CD4-positive, alpha-beta T cell treated with Interleukin-12 subunit alpha and Interleukin-12 subunit beta, for 1 hour (primary cell): ENCODE measurements around the gene CCDC88A.
"Not testable (repeated sequence)": the region's sequence is repeated elsewhere in the genome, so short reads cannot be mapped to it uniquely, and the experiment has no call there.

ENCODE experiments used
- DNase-seq: peaks from one replicate; pipeline ENCODE4 v3.0.0-alpha.2; 2020

CCDC88A gene, protein sequence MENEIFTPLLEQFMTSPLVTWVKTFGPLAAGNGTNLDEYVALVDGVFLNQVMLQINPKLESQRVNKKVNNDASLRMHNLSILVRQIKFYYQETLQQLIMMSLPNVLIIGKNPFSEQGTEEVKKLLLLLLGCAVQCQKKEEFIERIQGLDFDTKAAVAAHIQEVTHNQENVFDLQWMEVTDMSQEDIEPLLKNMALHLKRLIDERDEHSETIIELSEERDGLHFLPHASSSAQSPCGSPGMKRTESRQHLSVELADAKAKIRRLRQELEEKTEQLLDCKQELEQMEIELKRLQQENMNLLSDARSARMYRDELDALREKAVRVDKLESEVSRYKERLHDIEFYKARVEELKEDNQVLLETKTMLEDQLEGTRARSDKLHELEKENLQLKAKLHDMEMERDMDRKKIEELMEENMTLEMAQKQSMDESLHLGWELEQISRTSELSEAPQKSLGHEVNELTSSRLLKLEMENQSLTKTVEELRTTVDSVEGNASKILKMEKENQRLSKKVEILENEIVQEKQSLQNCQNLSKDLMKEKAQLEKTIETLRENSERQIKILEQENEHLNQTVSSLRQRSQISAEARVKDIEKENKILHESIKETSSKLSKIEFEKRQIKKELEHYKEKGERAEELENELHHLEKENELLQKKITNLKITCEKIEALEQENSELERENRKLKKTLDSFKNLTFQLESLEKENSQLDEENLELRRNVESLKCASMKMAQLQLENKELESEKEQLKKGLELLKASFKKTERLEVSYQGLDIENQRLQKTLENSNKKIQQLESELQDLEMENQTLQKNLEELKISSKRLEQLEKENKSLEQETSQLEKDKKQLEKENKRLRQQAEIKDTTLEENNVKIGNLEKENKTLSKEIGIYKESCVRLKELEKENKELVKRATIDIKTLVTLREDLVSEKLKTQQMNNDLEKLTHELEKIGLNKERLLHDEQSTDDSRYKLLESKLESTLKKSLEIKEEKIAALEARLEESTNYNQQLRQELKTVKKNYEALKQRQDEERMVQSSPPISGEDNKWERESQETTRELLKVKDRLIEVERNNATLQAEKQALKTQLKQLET (N-terminal part only)

DNA sequence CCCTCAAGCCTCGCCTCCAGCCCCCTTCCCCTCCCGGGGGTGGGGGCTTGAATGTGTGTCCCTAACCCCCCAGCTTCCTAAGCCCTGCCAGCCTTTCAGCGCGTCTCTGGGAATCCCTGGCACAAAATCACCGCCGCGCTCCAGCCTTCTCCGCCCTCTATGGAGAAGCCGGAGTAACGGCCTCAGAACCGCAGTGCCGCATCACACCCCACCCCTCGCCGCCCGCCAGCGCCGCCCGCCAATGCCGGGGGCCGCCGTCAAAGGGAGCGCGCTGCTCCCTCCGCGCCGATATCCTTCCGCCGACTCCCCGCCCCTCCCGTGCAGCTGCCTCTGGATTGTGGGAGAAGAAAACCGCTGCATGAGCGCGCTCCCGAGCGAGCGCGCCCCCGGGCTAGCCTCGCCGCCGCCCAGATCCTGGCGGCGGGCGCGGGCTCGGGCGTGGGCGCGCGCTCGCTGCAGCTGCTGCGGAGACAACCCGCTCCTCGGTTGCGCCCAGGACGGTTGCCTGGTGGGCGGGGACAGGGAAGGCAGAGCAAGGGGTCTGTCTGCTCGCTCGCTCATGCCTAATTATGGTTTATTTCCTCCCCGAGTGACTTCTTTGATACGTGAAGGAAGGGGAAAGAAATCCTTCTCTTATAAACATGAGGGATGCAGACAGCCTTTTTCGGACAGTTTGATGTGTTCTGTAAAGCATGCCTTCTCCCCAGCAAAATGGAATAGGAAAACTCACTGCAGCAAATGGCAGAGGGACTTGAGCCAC is at the start of gene CCDC88A:
TSS of gene CCDC88A (minus strand) at position 178 of the 760 bp plus-strand sequence. CDS start 777 bp downstream, outside the sequence.
- DNase-seq, result peak; percentile 93

DNA sequence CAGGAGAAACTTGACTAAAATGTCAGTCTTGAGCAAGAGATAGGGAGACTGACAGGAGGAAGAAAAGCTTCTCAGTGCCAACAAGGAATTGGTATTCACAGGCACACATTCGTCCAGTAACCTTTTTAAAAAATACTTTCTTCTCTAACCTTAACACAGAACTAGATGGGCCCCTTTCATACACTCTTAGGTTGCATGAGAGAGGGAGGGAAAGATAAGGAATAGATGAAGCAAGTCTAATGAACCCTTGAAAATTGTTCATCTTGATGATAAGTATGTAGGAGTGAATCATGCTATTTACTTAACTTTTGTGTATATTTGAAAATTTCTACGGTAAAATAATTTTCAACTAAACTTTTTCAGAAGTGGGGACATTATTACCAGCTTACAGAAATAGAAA is 42.0 kb upstream of the CCDC88A start:
- DNase-seq, result no peak

DNA sequence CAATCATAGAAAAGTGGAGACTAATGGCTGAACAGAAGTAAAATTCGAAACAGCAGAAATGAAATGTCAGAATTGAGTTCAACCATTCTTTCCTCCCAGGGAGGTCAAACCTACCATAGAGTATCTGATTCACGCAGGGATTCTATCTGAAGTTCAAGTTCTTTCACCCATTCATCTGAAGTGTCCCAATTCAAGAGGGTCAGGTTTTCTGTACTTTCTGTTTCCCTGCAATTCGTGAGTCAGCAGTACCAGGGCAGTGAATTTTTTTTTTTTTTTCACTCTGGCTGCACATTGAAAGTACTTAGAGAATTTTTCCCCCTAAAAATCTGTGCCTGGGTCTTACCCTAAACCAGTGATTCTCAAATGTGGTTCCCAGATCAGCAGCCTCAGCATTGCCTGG is 40.9 kb upstream of the CCDC88A start:
- no peak for DNase-seq

DNA sequence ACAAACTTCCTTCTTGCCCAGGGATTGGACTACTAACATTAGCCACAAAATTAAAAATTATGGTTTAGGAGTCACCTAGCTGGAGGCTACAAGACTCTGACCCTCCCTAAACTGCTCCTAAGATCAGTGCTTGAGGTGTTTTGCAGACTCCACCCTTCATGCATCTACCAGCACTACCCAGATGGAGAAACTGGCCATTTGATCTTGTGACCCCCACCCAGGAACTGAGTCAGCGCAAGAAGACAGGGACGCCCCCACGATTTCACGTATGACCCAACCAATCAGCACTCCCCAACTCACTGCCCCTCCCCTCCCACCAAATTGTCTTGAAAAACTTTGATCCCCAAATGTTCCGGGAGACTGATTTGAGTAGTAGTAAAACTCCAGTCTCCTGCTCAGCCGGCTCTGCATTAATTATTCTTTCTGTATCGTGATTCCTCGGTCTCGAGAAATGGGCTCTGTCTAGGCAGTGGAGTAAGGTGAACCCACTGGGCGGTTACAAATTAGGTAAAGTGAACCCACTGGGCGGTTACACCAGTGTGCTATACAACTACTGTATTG is 40.1 kb upstream of the CCDC88A start:
- DNase-seq, result no peak

DNA sequence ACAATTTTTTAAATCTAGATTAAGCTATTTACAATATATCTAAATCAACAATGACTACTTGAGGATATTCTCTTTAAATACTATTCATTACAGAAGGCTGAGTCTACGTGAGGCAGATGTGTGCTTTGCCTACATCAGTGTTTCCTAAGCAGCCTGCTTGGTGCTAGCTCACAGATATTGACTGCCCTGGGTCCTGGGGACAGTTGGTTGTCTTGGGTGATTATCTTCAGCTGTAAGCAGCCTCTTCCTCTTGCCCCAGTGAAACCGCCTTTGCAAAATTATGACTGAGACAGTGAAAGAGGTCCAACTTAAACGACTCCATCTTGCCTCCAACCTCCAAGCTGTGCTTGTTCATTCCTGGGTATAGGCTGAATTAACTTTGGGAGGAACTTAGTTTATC is 39.6 kb upstream of the CCDC88A start:
- no peak for DNase-seq

DNA sequence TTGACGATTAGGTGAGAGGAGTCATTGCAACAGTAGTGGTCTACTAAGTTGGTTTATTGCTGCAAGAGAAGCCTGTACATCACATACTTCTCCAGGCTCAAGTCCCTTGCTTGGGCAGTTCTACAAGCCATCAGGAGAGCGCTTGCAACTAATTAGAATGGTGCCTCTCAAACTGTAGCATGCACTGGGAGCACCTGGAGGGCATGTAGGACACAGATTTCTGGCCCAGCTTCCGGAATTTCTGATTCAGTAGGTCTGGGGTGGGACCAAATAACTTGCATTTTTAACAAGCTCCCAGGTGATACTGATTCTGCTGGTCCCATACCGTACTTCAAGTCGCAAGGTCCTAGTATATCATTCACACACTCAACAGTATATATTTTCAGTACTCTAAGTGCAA is 34.5 kb upstream of the CCDC88A start:
- DNase-seq, result no peak

DNA sequence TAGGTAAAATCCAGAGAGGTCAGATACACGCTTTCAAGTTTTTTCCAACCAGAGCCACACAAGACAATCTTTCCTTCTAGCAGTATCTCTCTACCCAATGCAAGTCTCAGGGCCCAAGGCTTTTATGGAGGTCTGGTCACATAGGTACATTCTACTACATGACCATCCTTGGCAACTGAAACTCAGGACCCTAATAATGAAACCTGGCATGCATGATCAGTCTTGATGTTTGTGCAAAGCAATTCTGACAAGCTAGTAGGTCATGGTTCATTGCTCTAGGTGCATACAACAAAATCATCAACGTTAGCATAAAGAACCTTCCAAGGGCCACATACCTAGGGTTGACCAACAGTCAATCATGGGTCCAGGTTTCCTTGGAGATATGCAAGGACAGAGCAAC is 33.2 kb upstream of the CCDC88A start:
- DNase-seq, result no peak

DNA sequence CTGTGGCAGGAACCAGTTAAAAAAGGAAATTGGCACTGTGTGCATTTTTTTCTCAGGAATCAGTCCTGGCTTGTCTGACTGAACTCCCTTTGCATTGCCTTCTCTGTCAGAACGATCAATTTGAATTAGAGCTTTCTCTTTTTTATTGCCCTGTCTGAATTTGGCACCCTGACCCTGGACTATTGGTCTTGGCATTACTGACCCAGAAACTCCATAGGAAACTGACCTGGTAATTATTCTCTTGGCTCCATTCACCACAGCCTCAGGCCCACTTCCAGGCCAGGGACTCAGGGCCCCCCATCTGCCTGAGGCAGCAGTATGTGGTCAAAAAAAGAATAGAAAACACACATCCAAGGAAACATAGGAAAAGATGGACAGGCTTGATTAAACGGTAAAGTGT is 32.0 kb upstream of the CCDC88A start:
- no peak for DNase-seq

DNA sequence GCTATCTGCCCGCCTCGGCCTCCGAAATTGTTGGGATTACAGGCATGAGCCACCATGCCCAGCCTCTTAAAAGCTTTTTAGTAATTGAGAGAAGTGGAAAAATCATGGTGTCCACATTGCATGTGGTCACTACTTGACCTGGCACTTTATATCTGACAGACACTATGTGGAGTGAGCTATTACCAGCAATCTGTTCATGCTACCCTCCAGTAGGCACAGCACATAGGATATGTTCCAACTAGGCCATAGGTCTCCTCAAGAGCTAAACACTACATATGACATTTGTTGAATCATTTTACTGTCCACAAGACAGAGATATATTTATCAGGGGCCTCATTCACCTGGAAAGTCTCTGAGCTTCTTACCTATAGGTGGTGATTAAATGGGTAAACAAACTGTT is 30.4 kb upstream of the CCDC88A start:
- not testable (repeated sequence) for DNase-seq

DNA sequence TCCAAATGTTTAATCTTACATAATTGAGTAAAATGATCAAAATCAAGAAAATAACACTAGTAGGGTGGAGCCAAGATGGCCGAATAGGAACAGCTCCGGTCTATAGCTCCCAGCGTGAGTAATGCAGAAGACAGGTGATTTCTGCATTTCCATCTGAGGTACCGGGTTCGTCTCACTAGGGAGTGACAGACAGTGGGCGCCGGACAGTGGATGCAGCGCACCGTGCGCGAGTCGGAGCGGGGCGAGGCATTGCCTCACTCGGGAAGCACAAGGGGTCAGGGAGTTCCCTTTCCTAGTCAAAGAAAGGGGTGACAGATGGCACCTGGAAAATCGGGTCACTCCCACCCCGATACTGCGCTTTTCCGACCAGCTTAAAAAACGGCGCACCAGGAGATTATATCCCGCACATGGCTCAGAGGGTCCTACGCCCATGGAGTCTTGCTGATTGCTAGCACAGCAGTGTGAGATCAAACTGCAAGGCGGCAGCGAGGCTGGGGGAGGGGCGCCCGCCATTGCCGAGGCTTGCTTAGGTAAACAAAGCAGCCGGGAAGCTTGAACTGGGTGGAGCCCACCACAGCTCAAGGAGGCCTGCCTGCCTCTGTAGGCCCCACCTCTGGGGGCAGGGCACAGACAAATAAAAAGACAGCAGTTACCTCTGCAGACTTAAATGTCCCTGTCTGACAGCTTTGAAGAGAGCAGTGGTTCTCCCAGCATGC is 22.5 kb upstream of the CCDC88A start:
- DNase-seq, result not testable (repeated sequence)

DNA sequence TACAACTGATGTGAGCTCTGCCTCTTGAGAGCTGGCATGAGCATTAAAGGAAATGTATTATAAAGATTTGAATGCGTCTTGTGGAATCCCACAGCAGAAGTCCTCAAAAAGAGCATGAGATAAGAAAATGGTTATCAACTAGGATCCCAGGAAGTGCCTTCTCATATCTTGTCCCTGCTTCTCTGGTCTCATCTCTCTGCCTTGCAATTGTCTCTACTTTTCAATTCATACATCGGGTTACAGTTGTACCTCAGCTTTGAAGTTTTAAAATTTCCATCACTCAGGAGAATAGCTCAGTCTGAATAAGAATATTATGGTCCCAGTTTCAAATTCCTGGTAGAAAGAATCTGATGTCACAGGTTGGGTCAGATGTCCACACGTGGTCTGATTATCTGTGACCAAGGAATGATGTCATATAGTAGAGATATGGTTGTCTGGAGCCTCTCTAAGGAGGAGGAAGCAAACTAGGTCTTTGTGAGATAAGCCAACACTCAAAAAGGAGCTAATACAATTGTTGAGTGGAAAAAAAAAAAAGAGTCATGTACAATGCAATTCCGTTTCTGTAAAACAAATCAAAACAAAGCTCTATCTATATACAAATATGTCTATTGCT is 21.7 kb upstream of the CCDC88A start:
- no peak for DNase-seq

DNA sequence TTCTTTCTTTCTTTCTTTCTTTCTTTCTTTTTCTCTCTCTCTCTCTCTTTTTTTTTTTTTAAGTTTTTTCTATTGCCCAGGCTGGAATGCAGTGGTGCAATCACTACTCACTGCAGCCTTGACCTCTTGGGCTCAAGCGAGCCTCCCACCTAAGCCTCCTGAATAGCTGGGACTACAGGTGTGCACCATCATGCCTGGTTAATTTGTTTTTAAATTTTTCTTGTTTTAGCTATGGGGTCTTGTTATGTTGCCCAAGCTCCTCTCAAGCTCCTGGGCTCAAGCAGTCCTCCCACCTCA is 19.4 kb upstream of the CCDC88A start:
- no peak for DNase-seq

DNA sequence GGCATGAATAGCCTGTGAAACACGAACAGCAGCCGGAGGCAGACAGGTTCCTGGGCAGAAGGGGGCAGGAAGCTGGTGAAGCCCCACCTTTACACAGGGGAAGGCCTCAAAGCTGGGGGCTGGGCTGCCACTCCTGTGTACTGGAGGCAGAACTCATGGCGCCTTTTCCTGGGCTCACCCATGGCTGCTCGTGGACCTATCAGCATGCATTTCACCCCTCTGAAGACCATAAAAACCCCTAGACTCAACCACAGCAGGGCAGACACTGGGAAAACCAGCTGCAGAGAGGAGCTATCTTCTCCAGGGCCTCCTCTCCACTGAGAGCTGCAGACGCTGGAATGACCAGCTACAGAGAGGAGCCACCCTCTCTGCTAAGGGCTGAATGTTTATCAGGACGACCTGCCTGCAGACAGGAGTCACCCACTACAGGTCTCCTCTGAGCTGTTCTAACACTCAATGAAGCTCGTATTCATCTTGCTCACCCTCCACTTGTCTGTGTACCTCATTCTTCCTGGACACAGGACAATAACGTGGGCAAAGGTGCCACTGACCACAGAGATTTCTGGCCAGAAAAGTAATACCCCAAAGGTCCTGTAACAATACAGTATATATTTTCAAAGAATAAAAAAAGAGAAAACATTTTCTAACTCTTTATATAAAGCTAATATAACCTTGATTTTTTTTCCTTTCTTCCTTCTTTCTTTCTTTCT is 18.9 kb upstream of the CCDC88A start:
- DNase-seq, result no peak

DNA sequence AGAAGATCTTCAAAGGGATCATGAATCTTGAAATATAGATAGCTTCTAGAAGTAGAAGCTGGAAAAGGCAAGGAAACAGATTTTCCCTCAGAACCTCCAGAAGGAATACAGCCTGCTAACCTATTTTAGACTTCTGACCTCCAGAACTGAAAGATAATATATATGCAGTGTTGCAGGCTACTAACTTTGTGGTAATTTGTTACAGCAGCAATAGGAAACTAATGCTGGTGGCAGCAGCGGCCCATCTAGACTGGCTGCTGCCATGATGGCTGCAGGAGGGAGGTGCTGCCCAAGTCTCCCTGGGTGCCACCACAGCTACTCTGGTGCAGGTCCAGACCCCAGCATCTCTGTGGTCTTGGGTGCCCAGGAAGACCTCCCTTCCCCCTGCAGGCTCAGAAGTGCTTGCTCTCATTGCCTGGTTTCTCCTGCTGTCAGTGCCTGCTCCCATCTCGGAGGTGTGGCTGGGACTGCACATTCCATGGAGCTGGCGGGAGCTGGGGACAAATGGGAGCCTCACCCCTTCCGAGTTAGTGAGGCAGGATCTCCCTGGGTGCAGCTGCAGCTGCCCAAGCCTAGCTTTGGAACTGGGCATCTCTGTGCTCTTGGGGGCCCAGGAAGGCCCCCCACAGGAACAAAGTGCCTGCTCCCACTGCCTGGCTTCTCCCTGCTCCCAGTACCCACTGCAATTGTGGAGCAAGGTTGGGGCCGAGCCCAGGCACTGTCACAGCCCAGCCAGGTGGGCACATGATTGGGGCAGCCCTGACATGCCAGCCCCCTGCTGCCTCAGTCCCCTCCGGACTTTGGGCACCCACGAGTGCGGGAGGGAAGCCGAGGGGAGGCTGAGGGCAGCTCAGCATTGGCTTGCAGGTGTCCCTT is 18.1 kb upstream of the CCDC88A start:
- DNase-seq, result no peak

DNA sequence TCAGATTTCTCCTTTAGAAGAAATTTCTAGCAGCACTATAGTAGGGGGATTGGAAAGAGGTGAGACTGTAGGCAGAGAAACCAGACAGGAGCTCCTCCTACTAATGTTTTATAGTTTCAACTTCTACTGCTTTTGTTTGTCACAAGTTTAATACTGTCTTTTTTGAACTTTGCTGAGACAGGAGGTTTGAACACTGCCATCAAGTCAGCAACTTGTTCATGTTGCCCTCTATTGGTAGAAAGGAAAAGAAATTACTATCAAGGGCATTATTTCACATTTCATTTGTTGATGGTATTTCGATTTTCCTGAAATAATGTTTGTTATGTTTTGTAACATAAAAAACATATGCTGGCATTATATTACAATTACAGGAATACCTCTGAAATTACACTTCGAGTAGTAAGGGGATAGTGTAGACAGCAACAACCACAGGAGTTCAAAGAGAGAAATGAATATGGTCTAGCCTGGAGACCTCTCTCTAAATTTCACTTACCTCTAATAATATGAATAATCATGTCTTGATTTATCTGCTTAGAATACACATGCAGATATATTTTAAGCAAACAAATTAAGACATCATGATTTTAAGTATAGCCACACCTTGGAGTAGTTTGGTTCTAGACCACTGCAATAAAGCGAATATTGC is 12.4 kb upstream of the CCDC88A start:
- peak; percentile 42 for DNase-seq

DNA sequence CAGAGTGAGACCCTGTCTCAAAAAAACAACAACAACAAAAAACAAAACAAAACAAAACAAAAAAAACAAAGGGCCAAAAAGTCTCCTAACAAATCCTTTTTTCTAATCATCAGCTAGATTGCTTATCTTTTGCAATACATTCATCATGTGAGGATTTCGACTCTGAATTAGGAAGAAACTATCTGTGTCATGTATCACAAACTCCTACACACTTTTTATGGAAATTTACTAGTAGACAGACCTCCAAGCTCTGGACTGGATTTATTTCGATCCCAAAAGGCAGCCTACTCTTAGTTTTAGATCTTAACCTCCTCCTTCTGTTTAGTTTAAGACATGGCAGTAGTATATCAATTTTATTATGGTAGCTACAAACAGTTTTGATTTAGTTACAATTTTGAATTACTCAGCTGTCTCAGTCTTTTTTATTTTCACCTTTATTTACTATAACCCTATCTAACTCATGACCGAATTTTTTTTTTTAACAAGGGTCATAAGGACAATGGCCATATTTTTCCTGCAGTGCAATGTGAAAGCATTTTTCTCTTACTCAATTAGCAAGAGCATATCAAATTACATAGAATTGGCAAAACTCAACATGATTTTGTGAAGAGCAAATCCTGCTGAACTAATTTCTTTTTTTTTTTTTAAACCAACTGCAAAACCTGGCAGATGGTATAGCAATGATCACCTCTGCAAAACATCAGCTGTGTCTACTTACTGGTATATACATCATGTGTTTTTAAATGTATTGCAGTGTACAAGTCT is 10.7 kb upstream of the CCDC88A start:
- DNase-seq, result no peak

DNA sequence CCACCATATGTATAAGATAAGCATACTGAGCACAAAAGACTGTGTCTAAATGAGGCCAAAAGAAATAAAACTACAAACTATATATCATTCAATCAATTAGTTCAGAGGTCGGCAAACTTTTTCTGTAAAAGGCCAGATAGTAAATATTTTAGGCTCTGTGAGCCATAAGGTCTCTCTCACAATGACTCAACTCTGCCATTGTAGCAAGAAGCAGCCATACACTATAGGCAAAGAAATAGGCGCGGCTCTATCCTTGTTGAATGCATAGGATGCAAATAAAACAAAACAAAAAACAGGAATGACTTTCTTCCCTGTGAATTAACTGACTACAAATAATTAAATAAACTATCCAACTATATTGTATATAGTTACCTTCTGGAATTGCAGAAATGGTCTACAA is 8.6 kb upstream of the CCDC88A start:
- DNase-seq, result no peak

DNA sequence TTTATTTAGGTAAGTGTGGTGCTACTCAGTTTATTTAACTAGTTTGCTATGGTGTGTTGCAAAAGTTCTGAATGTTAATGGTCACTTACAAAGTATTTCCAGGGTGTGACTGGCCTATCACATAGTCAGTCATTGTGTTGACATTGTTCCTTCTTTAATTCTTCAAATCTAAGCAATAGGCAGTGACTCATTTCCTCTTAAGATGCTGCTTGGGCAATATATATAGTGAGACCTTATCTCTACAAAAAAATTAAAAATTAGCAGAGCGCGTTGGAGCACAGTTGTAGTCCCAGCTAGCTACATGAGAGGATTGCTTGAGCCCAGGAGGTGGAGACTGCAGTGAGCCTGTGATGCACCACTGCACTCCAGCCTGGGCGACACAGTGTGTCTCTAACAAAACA is 5.8 kb upstream of the CCDC88A start:
- DNase-seq, result no peak
